K562 treated with DMSO at 1 percent for 24 hours (cell line): ENCODE results near the gene RHOXF2. TPM values are rescaled to one million over a fixed set of nuclear protein-coding genes. Genes with fewer than 3 reads are reported as not detected.

ENCODE experiments used
- total RNA-seq: library from RNA; unstranded; fragments of 300-600 nt; gene quantifications from 2 replicates; pipeline ENCODE4 v1.2.3, GENCODE V29; 2022; ENCODE audit warnings: low read depth; ENCODE audit not compliant: insufficient read depth

RHOXF2 gene, protein sequence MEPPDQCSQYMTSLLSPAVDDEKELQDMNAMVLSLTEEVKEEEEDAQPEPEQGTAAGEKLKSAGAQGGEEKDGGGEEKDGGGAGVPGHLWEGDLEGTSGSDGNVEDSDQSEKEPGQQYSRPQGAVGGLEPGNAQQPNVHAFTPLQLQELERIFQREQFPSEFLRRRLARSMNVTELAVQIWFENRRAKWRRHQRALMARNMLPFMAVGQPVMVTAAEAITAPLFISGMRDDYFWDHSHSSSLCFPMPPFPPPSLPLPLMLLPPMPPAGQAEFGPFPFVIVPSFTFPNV
- 113 and 116 TPM in 2 replicates for total RNA-seq

DNA sequence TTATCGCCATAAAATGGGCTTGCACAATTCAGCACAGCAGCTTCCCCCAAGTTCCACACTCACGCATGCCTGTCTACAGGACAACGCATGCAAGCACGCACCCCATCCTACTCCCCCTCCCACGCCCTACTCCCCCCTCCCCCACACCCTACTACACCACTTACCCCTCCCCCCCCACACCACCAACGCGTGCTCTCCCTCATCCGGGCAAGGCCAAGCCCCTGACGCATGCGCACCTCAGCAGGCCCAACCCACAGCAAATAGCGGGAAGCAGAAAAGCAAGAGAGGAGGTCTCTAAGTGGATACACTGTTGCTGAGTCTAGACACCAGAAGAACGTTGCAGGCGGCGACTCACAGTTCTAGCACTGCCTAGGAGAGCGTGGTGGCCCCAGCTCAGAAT is at the start of gene RHOXF2:
Gene RHOXF2 (plus strand): TSS at position 301 of the 400 bp plus-strand sequence. CDS start 138 bp downstream, outside the sequence.

DNA sequence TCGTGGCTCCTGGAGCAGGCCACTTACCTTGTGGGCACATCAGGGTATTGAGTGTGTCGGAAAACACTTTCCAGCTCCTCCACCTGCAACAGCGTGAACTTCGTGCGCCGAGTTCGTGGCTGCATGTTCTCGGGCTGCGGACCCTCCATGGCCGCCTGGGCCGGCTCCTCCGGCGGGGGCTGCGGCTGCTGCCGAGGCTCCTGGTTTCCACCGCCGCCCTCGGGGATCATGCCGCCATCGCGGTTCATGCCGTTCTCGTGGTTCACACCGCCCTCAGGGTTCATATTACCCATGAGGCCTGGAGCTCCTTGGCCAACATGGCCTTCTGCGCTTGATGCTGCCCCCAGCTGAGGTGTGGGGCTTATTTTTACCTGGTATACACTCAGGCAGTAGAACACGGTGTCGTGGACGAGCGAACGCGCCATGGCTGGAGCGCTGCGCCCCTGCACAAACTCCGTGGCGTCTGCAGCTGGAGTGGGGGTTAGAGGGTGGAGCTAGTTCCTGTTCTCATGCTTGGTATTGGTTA is 42.9 kb upstream of the RHOXF2 start, which contains the start of gene RHOXF1:
Gene RHOXF1 (minus strand): TSS at position 476 of the 526 bp plus-strand sequence. CDS start 51 bp downstream, at position 425.

Other genes with a start within 250 kb of the RHOXF2 start
- 12.5 and 12.9 TPM in 2 replicates for gene NKAP, start 214.9 kb upstream of the RHOXF2 start, total RNA-seq
- gene RHOXF2B, start 80.9 kb upstream of the RHOXF2 start, total RNA-seq, result 4.8 TPM in 2 replicates
- not detected in 2 replicates for gene RHOXF1, start 42.7 kb upstream of the RHOXF2 start, total RNA-seq
- 6.9 and 9.2 TPM in 2 replicates for gene ZBTB33, start 92.2 kb downstream of the RHOXF2 start, total RNA-seq
- not detected in 2 replicates for gene TMEM255A, start 152.8 kb downstream of the RHOXF2 start, total RNA-seq
- gene ATP1B4, start 203.5 kb downstream of the RHOXF2 start, total RNA-seq, result not detected in 2 replicates